ENCODE data around the gene OBSCN. TPM values are rescaled to one million over a fixed set of nuclear protein-coding genes. Genes with fewer than 3 reads are reported as not detected.
A peak's percentile ranks its signal among the peaks of the same experiment; 100 is the strongest.

Gene OBSCN
- total RNA-seq, 1 donor from 2014 or later: 316 TPM

- DNase-seq (no peak), ATAC-seq (ENCODE audit: poor library complexity) (peak; percentile 16)
- intact Hi-C loops (cut with DNase I): no loop called here
These were observed 186.1 kb downstream of the OBSCN start for GRCh38 chr1:228393811-228394570.

- no peak for ATAC-seq (ENCODE audit: poor library complexity)
- DNase-seq: no peak
- intact Hi-C loops (cut with DNase I): no loop called here
These were observed 186.9 kb downstream of the OBSCN start for GRCh38 chr1:228394571-228395394.

DNA sequence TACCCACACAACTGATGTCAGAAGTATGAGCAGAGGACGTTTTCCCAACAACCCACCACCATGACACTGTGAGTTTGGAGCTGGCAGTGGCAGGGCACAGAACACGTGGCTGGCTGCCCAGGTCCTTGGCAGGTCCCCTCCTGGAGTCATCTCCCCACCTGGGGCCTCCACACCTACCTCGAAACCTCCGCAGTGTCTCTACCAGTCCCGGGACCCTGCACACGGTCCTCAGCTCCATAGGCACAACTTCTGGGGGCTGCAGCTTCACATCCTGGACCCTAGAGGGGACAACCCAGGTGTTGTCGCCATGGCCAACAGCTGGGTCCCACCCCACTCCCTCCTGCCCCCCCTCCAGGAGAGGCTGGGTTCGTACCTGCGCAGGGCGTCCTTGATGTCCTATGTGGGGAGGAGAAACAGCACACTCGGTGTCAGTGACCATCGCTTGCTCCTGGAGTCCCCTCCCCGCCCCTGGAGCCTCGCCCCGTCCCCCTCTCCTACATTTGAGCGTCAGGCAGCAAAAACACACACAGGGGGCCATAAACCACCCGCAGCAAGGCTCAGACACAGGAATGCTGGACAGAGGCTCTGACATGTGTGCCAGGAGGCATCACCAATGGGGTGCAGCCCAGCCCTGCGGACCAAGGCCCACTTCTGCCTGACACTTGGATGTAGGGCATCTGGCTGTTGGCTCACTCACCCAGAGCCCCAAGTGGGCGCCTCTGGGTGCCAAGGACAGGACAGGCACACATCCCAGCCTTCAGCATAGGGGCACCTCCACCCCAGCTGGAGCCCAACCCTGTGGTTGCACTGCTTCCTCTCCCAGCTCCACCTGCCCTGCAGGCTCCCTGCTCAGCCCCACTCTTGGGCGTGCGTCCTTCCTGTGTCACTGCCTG lies 189.2 kb downstream of the OBSCN start:
- intact Hi-C loops (cut with DNase I): no loop called here
- DNase-seq: no peak
- no peak for ATAC-seq (ENCODE audit: poor library complexity)

DNA sequence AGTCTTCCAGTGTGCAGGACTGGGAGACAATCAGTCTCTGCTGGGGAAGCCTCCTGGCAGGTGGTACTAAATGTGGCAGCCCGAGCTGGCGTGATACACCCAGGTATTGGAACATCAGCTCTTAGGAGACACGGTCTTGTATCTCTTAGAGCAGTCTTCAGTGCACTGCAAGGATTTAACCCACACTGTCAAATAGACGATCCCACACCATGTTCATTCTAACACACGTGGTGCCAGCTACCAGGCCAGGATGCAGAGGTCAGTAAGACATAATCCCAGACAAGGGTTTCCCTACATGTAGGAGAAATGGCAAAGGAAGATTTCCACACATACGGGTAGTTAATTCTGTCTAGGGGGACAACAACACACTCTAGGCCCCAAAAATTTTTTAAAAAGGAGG lies 190.1 kb downstream of the OBSCN start:
- intact Hi-C loops (cut with DNase I): no loop called here
- no peak for ATAC-seq (ENCODE audit: poor library complexity)

GRCh38 chr1:228398741-228399461 lies 191.1 kb downstream of the OBSCN start:
- DNase-seq (no peak), ATAC-seq (ENCODE audit: poor library complexity) (no peak)
- intact Hi-C loops (cut with DNase I): no loop called here

More for the DNA sequence above, 190.1 kb downstream of the OBSCN start:
- DNase-seq: no peak

DNA sequence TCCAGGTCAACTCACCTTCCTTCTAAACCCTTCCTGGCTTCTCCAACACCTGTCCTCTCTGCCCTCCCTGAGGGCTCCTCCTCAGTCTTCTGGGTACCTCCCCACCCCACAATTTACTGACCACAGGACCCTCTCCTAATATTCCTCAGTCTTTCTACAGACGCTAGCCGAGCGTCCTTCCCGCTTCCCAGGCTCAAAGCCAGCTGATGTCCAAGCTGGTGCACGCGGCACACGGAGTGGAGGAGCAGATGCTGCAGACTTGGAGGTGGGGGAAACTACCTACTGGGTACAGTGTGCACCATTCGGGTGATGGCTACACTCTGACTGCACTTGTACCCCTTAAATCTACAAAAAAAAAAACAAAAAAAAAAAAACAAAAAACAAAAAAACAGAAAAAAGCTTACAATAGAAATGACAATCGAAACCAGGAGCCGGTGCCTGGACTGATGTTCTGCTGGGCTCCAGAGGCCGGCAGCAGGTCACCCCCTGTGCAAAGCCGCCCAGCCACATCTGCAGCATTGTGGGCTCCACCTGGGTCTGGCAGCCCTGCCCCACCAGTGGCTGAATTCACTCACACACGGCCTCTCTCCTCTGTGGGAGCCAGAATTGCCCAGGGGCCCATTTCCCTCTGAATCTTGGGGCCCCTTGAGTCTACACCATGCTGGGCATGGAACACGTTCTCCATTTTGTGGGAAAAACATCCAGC lies 191.8 kb downstream of the OBSCN start:
- ATAC-seq (ENCODE audit: poor library complexity) (no peak), DNase-seq (no peak)
- intact Hi-C loops (cut with DNase I): no loop called here

GRCh38 chr1:228400237-228400651 lies 192.4 kb downstream of the OBSCN start:
- no peak for DNase-seq
- intact Hi-C loops (cut with DNase I): no loop called here
- no peak for ATAC-seq (ENCODE audit: poor library complexity)

DNA sequence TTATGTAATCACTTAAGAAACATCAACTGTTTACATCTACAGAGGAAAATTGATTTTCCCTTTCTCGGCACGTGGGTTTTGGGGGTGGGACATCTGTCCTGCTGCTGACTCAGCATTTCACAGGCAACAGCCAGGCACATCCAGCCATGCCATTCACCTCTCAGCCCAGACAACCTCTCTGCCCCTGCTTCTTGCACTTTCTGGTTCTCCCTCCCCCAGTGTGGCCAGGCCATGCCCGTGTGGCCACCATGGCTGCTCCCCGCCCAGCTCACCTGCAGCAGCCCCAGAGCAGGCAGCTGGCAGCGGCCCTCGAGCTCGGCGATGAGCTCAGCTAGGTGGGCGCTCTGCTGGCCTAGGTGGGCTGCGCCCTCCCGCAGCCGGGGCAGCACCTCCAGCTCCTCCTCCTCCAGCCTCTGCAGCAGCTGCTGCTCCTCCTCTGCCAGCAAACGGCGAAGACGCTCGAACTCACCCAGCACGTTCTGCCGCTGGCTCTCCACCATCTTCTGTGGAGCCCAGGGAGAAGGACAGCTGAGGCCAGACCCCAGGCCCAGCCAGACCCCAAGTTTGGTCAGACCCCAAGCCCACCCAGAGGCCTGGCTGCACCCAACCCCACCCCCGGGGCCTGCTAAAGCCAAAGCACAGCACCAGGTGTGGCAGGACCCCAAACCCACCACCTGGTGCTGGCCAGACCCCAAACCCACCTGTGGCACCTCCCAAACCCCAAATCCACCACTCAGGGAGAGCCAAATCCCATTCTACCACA lies 193.0 kb downstream of the OBSCN start:
- ATAC-seq (ENCODE audit: poor library complexity) (no peak), DNase-seq (no peak)
- intact Hi-C loops (cut with DNase I): no loop called here

- DNase-seq (no peak), ATAC-seq (ENCODE audit: poor library complexity) (no peak)
- intact Hi-C loops (cut with DNase I): no loop called here
These were observed 194.2 kb downstream of the OBSCN start for GRCh38 chr1:228401782-228402640.

DNA sequence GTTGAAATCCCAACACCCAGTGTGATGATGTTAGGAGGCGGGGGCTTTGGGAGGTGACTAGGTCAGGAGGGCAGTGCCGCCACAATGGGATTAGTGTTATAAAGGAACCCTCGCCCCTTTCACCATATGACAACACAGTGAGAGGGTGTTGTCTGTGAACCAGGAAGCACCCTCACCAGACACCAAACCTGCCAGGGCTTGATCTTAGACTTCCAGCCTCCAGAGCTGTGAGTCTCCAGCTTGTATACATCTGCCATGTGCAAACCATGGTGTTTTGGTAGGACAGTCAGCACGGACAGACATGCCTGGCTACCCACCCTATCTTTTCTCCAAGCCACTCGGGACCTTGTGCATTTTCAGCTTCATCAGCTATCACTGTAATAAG lies 194.8 kb downstream of the OBSCN start:
- intact Hi-C loops (cut with DNase I): no loop called here
- no peak for DNase-seq
- no peak for ATAC-seq (ENCODE audit: poor library complexity)

- intact Hi-C loops (cut with DNase I): no loop called here
- no peak for ATAC-seq (ENCODE audit: poor library complexity)
- DNase-seq: no peak
These were observed 195.4 kb downstream of the OBSCN start for GRCh38 chr1:228403231-228403631.

DNA sequence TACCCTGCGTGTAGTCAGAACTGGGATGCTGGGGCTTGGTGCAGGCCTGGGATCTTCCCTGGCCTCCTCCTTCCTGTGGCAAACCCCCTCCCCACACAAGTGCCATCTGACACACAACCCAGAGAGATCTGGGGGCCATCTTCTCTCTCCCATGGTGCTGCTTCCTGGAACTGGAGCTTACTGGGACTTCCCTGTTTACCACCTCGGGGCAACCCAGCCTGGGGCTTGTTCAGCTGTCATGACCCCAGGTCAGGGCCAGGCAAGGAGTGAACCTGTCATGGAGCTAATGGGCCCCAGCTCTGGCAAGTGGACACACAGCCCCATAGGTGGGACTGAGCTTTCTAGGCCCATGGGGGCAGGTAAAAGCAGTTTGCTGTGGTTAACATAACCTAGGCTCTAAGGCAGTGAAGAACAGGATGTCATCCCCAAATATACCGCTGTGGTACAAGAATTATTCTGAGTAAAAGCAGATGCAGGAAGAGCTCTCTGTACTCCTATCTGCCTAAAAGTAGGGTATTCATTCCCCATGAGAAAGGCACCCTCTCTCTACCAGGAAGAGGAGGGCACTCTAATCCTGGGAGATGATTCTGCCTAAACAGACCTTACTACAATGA lies 196.4 kb downstream of the OBSCN start:
- ATAC-seq (ENCODE audit: poor library complexity) (no peak), DNase-seq (no peak)
- intact Hi-C loops (cut with DNase I): no loop called here

- intact Hi-C loops (cut with DNase I): no loop called here
- ATAC-seq (ENCODE audit: poor library complexity) (no peak), DNase-seq (no peak)
These were observed 197.5 kb downstream of the OBSCN start for GRCh38 chr1:228405200-228405978.

DNA sequence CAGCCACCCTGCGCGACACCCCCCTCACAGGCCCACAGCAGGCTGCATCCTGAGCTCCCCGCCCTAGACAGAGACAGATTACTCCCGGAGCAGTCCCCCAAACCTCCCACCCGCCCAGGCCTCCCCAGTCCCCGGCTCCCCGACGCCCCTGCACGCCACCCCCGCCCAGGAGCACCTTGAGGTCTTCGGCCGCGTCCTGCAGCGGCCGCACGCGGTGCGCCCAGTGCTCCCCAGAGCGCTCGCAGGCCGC lies 198.1 kb downstream of the OBSCN start:
- intact Hi-C loops (cut with DNase I): no loop called here
- ATAC-seq (ENCODE audit: poor library complexity): peak; percentile 2
- no peak for DNase-seq

All from Right ventricle myocardium superior (tissue), 1 donor.